GM13977 (cell line): Measurements from ENCODE around the gene CELSR2.

Source experiments
- DNase-seq: peaks from one replicate; pipeline ENCODE4 v3.0.0; 2012; ENCODE audit warnings: low spot score
- CTCF ChIP-seq: IDR thresholded peaks from 2 replicates; pipeline ENCODE4 v1.5.1; 2012; ENCODE audit warnings: mild to moderate bottlenecking, control low read depth; ENCODE audit not compliant: insufficient read depth; ENCODE audit errors: extremely low read depth, missing control alignments
- in situ Hi-C: fragments of 300-500 bp; cut with MboI; formaldehyde crosslinking; loops from one replicate; pipeline ENCODE4 v1.12.0; 2022; ENCODE audit warnings: low sequenced_read_pairs, low pct_unique_long_range_greater_than_20kb, mixed read lengths, inconsistent platforms; ENCODE audit not compliant: unreplicated experiment

Gene CELSR2

GRCh38 chr1:109264379-109264755, 15.0 kb downstream of the CELSR2 start:
- no peak for TF ChIP-seq CTCF
- DNase-seq = no peak
- in situ Hi-C loops = loop anchor here (10.0 kb wide), 1 partner anchor 270 kb away; the partner anchor contains the start of gene GPR61

- in situ Hi-C loops = loop anchor here (10.0 kb wide), 1 partner anchor 270 kb away; the partner anchor contains the start of gene GPR61
These were observed 15.7 kb downstream of the CELSR2 start for GRCh38 chr1:109265016-109265415.

GRCh38 chr1:109265741-109266330, 16.5 kb downstream of the CELSR2 start:
- TF ChIP-seq CTCF = no peak
- in situ Hi-C loops = loop anchor here (10.0 kb wide), 1 partner anchor 269 kb away; the partner anchor contains the start of gene GPR61
- DNase-seq = no peak

More at GRCh38 chr1:109265016-109265415, 15.7 kb downstream of the CELSR2 start:
- TF ChIP-seq CTCF = no peak
- DNase-seq = no peak

- TF ChIP-seq CTCF = no peak
- in situ Hi-C loops = loop anchor here (10.0 kb wide), 1 partner anchor 268 kb away; the partner anchor contains the start of gene GPR61
- no peak for DNase-seq
These were observed 17.6 kb downstream of the CELSR2 start for GRCh38 chr1:109266965-109267364.

GRCh38 chr1:109267743-109268300, 18.5 kb downstream of the CELSR2 start:
- in situ Hi-C loops = loop anchor here (10.0 kb wide), 1 partner anchor 267 kb away; the partner anchor contains the start of gene GPR61
- no peak for DNase-seq
- no peak for TF ChIP-seq CTCF

GRCh38 chr1:109268431-109269211, 19.3 kb downstream of the CELSR2 start:
- DNase-seq = no peak
- in situ Hi-C loops = loop anchor here (10.0 kb wide), 1 partner anchor 266 kb away; the partner anchor contains the start of gene GPR61
- TF ChIP-seq CTCF = no peak
